HepG2 (cell line): ENCODE results near the gene BPIFA2. TPM values are rescaled to one million over a fixed set of nuclear protein-coding genes. Genes with fewer than 3 reads are reported as not detected.

Experiments
- BRF2 ChIP-seq: sonication (generic); formaldehyde crosslinking; IDR thresholded peaks from 2 replicates; pipeline ENCODE4 v1.8.1; 2022; ENCODE audit warnings: mild to moderate bottlenecking, missing genetic modification reagents
- EP300 ChIP-seq, 3 experiments: sonication (generic) in 1 of 3; formaldehyde crosslinking in 1 of 3; IDR thresholded peaks; 2 replicates each; pipeline versions ENCODE4 v1.5.1 to v1.6.1; 2011 to 2020; ENCODE audit warnings: low read depth in 2 of 3, low read length in 2 of 3, borderline replicate concordance in 1 of 3, improper control_type of control experiment in 1 of 3, mild to moderate bottlenecking in 1 of 3, missing genetic modification reagents in 1 of 3, moderate library complexity in 1 of 3
- FOSL2 ChIP-seq: sonication (generic); formaldehyde crosslinking; IDR thresholded peaks from 2 replicates; pipeline ENCODE4 v1.4.0; 2020; ENCODE audit warnings: missing genetic modification reagents
- HNF4G ChIP-seq, 2 experiments: sonication (generic) in 1 of 2; formaldehyde crosslinking in 1 of 2; IDR thresholded peaks; 2 replicates each; pipeline versions ENCODE4 v1.4.0 to v1.6.1; 2011 to 2020; ENCODE audit warnings: borderline replicate concordance in 2 of 2, low read depth in 2 of 2, mild to moderate bottlenecking in 2 of 2, low read length in 1 of 2, missing genetic modification reagents in 1 of 2, moderate library complexity in 1 of 2
- ISL2 ChIP-seq: sonication (generic); formaldehyde crosslinking; IDR thresholded peaks from 2 replicates; pipeline ENCODE4 v1.5.0; 2020; ENCODE audit warnings: missing genetic modification reagents
- PCBP1 ChIP-seq: fragments of 200-400 bp; formaldehyde crosslinking; IDR thresholded peaks from 2 replicates; pipeline ENCODE4 v1.6.1; 2017; ENCODE audit warnings: mild to moderate bottlenecking, low read depth, low read length, borderline replicate concordance
- PRMT3 ChIP-seq: sonication (generic); formaldehyde crosslinking; IDR thresholded peaks from 2 replicates; pipeline ENCODE4 v1.8.1; 2022; ENCODE audit warnings: low read depth, mild to moderate bottlenecking, moderate library complexity, missing genetic modification reagents, borderline replicate concordance
- RBFOX2 ChIP-seq: fragments of 200-400 bp; formaldehyde crosslinking; IDR thresholded peaks from 2 replicates; pipeline ENCODE4 v1.6.1; 2017; ENCODE audit warnings: low read depth, mild to moderate bottlenecking, low read length
- RORA ChIP-seq: sonication (generic); formaldehyde crosslinking; IDR thresholded peaks from 2 replicates; pipeline ENCODE4 v1.5.0; 2020; ENCODE audit warnings: mild to moderate bottlenecking, missing genetic modification reagents, moderate library complexity
- SIX4 ChIP-seq: sonication (generic); formaldehyde crosslinking; IDR thresholded peaks from 2 replicates; pipeline ENCODE4 v1.4.0; 2020; ENCODE audit warnings: missing genetic modification reagents
- TAF1 ChIP-seq: sonication (generic); formaldehyde crosslinking; IDR thresholded peaks from 2 replicates; pipeline ENCODE4 v1.4.0; 2020; ENCODE audit warnings: missing genetic modification reagents
- YEATS2 ChIP-seq: sonication (generic); formaldehyde crosslinking; IDR thresholded peaks from 2 replicates; pipeline ENCODE4 v1.4.0; 2020; ENCODE audit warnings: missing genetic modification reagents, borderline replicate concordance
- ZKSCAN5 ChIP-seq: sonication (generic); formaldehyde crosslinking; IDR thresholded peaks from 2 replicates; pipeline ENCODE4 v1.5.1; 2020; ENCODE audit warnings: mild to moderate bottlenecking, missing genetic modification reagents
- ZNF253 ChIP-seq: sonication (generic); formaldehyde crosslinking; IDR thresholded peaks from 2 replicates; pipeline ENCODE4 v1.8.0; 2022; ENCODE audit warnings: mild to moderate bottlenecking, missing genetic modification reagents, borderline replicate concordance
- ZNF281 ChIP-seq: sonication (generic); formaldehyde crosslinking; IDR thresholded peaks from 2 replicates; pipeline ENCODE4 v1.4.0; 2020; ENCODE audit warnings: missing genetic modification reagents, borderline replicate concordance
- ZNF549 ChIP-seq: sonication (generic); formaldehyde crosslinking; IDR thresholded peaks from 2 replicates; pipeline ENCODE4 v1.5.0; 2020; ENCODE audit warnings: missing genetic modification reagents
- ZNF567 ChIP-seq: sonication (generic); formaldehyde crosslinking; IDR thresholded peaks from 2 replicates; pipeline ENCODE4 v1.8.1; 2023; ENCODE audit warnings: mild to moderate bottlenecking, missing genetic modification reagents, borderline replicate concordance
- polyA plus RNA-seq, 8 experiments: library from polyadenylated mRNA; depleted of rRNA in 3 of 8; stranded (reverse) in 7 of 8; unstranded in 1 of 8; fragments of >200 nt; fragmentation: Illumina TruSeq in 4 of 8; extraction: Trizol in 4 of 8; gene quantifications; 2 replicates each; pipeline versions ENCODE4 v1.2.1 to v1.2.3, GENCODE V29; 2011 to 2016; ENCODE audit warnings: low read depth in 4 of 8, missing spikeins in 1 of 8, mixed read lengths in 1 of 8; ENCODE audit not compliant: insufficient read depth in 1 of 8
- total RNA-seq, 5 experiments: library from RNA; depleted of rRNA; stranded (reverse); fragments of >200 nt; fragmentation: Illumina TruSeq; extraction: Trizol; gene quantifications; 2 replicates each; pipeline ENCODE4 v1.2.3, GENCODE V29; 2016; ENCODE audit warnings: low read depth in 1 of 5
- TF ChIP-seq, protein P1 (sequence below): sonication (generic); formaldehyde crosslinking; IDR thresholded peaks from 2 replicates; pipeline ENCODE4 v1.9.0; 2022; ENCODE audit warnings: low read depth, missing genetic modification reagents
- TF ChIP-seq, protein P2 (sequence below): sonication (generic); formaldehyde crosslinking; IDR thresholded peaks from 2 replicates; pipeline ENCODE4 v1.4.0; 2020; ENCODE audit warnings: missing genetic modification reagents, borderline replicate concordance
- TF ChIP-seq, protein P3 (sequence below): sonication (generic); formaldehyde crosslinking; IDR thresholded peaks from 2 replicates; pipeline ENCODE4 v1.8.1; 2023; ENCODE audit warnings: mild to moderate bottlenecking, missing genetic modification reagents

BPIFA2 gene
- total and polyA plus RNA-seq, 2 of the 13 experiments (the other 11 are each of a cell fraction or from before 2014, with no cell fraction given), result not detected

GRCh38 chr20:33125983-33126382 lies 42.0 kb upstream of the BPIFA2 start (continued):
- TF ChIP-seq, protein P1, sequence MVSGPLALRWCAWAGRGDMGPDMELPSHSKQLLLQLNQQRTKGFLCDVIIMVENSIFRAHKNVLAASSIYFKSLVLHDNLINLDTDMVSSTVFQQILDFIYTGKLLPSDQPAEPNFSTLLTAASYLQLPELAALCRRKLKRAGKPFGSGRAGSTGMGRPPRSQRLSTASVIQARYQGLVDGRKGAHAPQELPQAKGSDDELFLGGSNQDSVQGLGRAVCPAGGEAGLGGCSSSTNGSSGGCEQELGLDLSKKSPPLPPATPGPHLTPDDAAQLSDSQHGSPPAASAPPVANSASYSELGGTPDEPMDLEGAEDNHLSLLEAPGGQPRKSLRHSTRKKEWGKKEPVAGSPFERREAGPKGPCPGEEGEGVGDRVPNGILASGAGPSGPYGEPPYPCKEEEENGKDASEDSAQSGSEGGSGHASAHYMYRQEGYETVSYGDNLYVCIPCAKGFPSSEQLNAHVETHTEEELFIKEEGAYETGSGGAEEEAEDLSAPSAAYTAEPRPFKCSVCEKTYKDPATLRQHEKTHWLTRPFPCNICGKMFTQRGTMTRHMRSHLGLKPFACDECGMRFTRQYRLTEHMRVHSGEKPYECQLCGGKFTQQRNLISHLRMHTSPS (CRISPR knock-in tag), result 0 out of 2 replicates have a peak, but pooled peaks have one; percentile 23
- TF ChIP-seq ZNF253 (CRISPR knock-in tag) (no peak), FOSL2 (CRISPR knock-in tag) (0 out of 2 replicates have a peak, but pooled peaks have one; percentile 6), YEATS2 (CRISPR knock-in tag) (no peak), ZNF549 (CRISPR knock-in tag) (no peak), PRMT3 (CRISPR knock-in tag) (no peak), HNF4G (IDR thresholded peaks at IDR 0.05; ENCODE audit: borderline replicate concordance, low read depth, low read length) (0 out of 2 replicates have a peak, but pooled peaks have one; percentile 26), HNF4G (CRISPR knock-in tag; IDR thresholded peaks at IDR 0.05; ENCODE audit: borderline replicate concordance, low read depth) (no peak), ZNF281 (CRISPR knock-in tag) (no peak), ZNF567 (CRISPR knock-in tag) (no peak), PCBP1 (no peak), ISL2 (CRISPR knock-in tag) (no peak; the same call in 1 of the 2 replicates), EP300 (IDR thresholded peaks at IDR 0.05; ENCODE audit: low read depth in 2 of 2, low read length in 2 of 2) (0 out of 4 replicates have a peak, but pooled peaks have one; percentile 10 to 19), EP300 (CRISPR knock-in tag; IDR thresholded peaks at IDR 0.05; ENCODE audit: borderline replicate concordance) (no peak), RORA (CRISPR knock-in tag) (no peak), RBFOX2 (no peak), SIX4 (CRISPR knock-in tag) (no peak), ZKSCAN5 (CRISPR knock-in tag) (no peak), BRF2 (no peak), TAF1 (CRISPR knock-in tag) (no peak)
- TF ChIP-seq, protein P2, sequence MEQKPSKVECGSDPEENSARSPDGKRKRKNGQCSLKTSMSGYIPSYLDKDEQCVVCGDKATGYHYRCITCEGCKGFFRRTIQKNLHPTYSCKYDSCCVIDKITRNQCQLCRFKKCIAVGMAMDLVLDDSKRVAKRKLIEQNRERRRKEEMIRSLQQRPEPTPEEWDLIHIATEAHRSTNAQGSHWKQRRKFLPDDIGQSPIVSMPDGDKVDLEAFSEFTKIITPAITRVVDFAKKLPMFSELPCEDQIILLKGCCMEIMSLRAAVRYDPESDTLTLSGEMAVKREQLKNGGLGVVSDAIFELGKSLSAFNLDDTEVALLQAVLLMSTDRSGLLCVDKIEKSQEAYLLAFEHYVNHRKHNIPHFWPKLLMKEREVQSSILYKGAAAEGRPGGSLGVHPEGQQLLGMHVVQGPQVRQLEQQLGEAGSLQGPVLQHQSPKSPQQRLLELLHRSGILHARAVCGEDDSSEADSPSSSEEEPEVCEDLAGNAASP (CRISPR knock-in tag), result peak; percentile 95
- TF ChIP-seq, protein P3, sequence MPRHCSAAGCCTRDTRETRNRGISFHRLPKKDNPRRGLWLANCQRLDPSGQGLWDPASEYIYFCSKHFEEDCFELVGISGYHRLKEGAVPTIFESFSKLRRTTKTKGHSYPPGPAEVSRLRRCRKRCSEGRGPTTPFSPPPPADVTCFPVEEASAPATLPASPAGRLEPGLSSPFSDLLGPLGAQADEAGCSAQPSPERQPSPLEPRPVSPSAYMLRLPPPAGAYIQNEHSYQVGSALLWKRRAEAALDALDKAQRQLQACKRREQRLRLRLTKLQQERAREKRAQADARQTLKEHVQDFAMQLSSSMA, result no peak
